Tibial nerve (tissue), 4 donors: ENCODE results near the gene ELAVL4. TPM values are rescaled to one million over a fixed set of nuclear protein-coding genes. Genes with fewer than 3 reads are reported as not detected.

Experiments used
- DNase-seq, 2 donors: peaks; one replicate each; pipeline ENCODE4 v3.0.0-alpha.2; 2019; ENCODE audit warnings: low spot score in 2 of 2
- H3K27ac ChIP-seq, 4 donors: fragments of 200-600 bp; sonication (generic) in 3 of 4; one replicate each; pipeline ENCODE4 v1.5.1; 2017 to 2019; ENCODE audit warnings: mild to moderate bottlenecking in 1 of 4
- H3K27me3 ChIP-seq, 2 donors: fragments of 200-600 bp; sonication (generic) in 1 of 2; one replicate each; pipeline versions ENCODE4 v1.5.1 to v1.6.0; 2017 to 2019
- H3K36me3 ChIP-seq, 3 donors: fragments of 200-600 bp; sonication (generic); one replicate each; pipeline ENCODE4 v1.5.1; 2018 to 2019
- H3K4me1 ChIP-seq, 4 donors: fragments of 200-600 bp; sonication (generic) in 3 of 4; one replicate each; pipeline ENCODE4 v1.5.1; 2017 to 2019
- H3K4me3 ChIP-seq, 4 donors: fragments of 200-600 bp; sonication (generic) in 3 of 4; one replicate each; pipeline ENCODE4 v1.5.1; 2017 to 2019; ENCODE audit warnings: mild to moderate bottlenecking in 1 of 4, moderate library complexity in 1 of 4
- H3K9me3 ChIP-seq, 4 donors: fragments of 200-600 bp; sonication (generic) in 3 of 4; one replicate each; pipeline ENCODE4 v1.5.1; 2017 to 2019
- EP300 ChIP-seq, 2 donors: sonication (generic); formaldehyde crosslinking; IDR thresholded peaks; one replicate each; pipeline ENCODE4 v1.6.1; 2017; ENCODE audit warnings: antibody characterized with exemption in 2 of 2, mild to moderate bottlenecking in 1 of 2
- POLR2A ChIP-seq, 2 donors: fragments of 450-650 bp; IDR thresholded peaks; one replicate each; pipeline ENCODE4 v1.6.1; 2017; ENCODE audit warnings: antibody characterized with exemption in 2 of 2, mild to moderate bottlenecking in 2 of 2, moderate library complexity in 2 of 2
- WGBS, 2 donors: methylation state at CpG; one replicate each; pipeline ENCODE4 v1.1.5; 2018; 5-methylcytosine and 5-hydroxymethylcytosine counted together
- total RNA-seq, 4 donors: library from RNA; depleted of rRNA; stranded (reverse); fragments of >200 nt; gene quantifications; one replicate each; pipeline ENCODE4 v1.1.0, GENCODE V29; 2016
- TF ChIP-seq, protein P1 (sequence below), 5 experiments: fragments of 200-600 bp in 3 of 5; fragments of 450-650 bp in 2 of 5; sonication (generic) in 3 of 5; IDR thresholded peaks; one replicate each; pipeline ENCODE4 v1.5.1; 2016 to 2019; ENCODE audit warnings: antibody characterized with exemption in 5 of 5, mild to moderate bottlenecking in 3 of 5, moderate library complexity in 2 of 5

The ELAVL4 gene
- total RNA-seq, 4 donors from 2014 or later = not detected

- no peak overlapping the region for H3K27ac ChIP-seq
- H3K4me3 ChIP-seq = no peak overlapping the region
- H3K27me3 ChIP-seq = no peaks in the 10 kb centered on the region
- H3K9me3 ChIP-seq = no peaks in the 10 kb centered on the region
- no peak for DNase-seq
- TF ChIP-seq EP300 (IDR thresholded peaks at IDR 0.05) (no peak), POLR2A (IDR thresholded peaks at IDR 0.05) (no peak)
- TF ChIP-seq, protein P1, sequence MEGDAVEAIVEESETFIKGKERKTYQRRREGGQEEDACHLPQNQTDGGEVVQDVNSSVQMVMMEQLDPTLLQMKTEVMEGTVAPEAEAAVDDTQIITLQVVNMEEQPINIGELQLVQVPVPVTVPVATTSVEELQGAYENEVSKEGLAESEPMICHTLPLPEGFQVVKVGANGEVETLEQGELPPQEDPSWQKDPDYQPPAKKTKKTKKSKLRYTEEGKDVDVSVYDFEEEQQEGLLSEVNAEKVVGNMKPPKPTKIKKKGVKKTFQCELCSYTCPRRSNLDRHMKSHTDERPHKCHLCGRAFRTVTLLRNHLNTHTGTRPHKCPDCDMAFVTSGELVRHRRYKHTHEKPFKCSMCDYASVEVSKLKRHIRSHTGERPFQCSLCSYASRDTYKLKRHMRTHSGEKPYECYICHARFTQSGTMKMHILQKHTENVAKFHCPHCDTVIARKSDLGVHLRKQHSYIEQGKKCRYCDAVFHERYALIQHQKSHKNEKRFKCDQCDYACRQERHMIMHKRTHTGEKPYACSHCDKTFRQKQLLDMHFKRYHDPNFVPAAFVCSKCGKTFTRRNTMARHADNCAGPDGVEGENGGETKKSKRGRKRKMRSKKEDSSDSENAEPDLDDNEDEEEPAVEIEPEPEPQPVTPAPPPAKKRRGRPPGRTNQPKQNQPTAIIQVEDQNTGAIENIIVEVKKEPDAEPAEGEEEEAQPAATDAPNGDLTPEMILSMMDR (IDR thresholded peaks at IDR 0.05) = no peak
- H3K4me1 ChIP-seq = no peaks in the 10 kb centered on the region
- WGBS, 2 donors = 72 to 86% methylated on average over 1 of the region's 1 CpG
- H3K36me3 ChIP-seq = no peaks in the 10 kb centered on the region
Measured at GRCh38 chr1:50148142-50148923, 39.6 kb downstream of the ELAVL4 start.

- WGBS, 2 donors = 50 to 54% methylated on average over 3 of the region's 3 CpGs
- no peaks in the 10 kb centered on the region for H3K36me3 ChIP-seq
- TF ChIP-seq, protein P1 (IDR thresholded peaks at IDR 0.05) = no peak
- TF ChIP-seq POLR2A (IDR thresholded peaks at IDR 0.05) (no peak), EP300 (IDR thresholded peaks at IDR 0.05) (no peak)
Measured at GRCh38 chr1:50152236-50152635, 43.5 kb downstream of the ELAVL4 start.

GRCh38 chr1:50155541-50155940 lies 46.8 kb downstream of the ELAVL4 start:
- Histone ChIP-seq H3K9me3 (no peaks in the 10 kb centered on the region), H3K36me3 (no peaks in the 10 kb centered on the region), H3K4me3 (no peak overlapping the region), H3K27me3 (no peaks in the 10 kb centered on the region), H3K27ac (no peak overlapping the region), H3K4me1 (no peaks in the 10 kb centered on the region)
- no peak for TF ChIP-seq POLR2A (IDR thresholded peaks at IDR 0.05)
- TF ChIP-seq, protein P1 (IDR thresholded peaks at IDR 0.05) = no peak
- no peak for TF ChIP-seq EP300 (IDR thresholded peaks at IDR 0.05)
- DNase-seq = no peak
- 53 to 67% methylated on average over 3 of the region's 3 CpGs for WGBS, 2 donors

More at GRCh38 chr1:50152236-50152635, 43.5 kb downstream of the ELAVL4 start:
- Histone ChIP-seq H3K4me3 (no peak overlapping the region), H3K9me3 (no peaks in the 10 kb centered on the region), H3K27me3 (no peaks in the 10 kb centered on the region), H3K4me1 (no peaks in the 10 kb centered on the region), H3K27ac (no peak overlapping the region)
- no peak for DNase-seq

- H3K27me3 ChIP-seq = no peaks in the 10 kb centered on the region
Measured at GRCh38 chr1:50156241-50157010, 47.7 kb downstream of the ELAVL4 start.

More at GRCh38 chr1:50156241-50157010, 47.7 kb downstream of the ELAVL4 start:
- no peak overlapping the region for H3K27ac ChIP-seq
- H3K4me1 ChIP-seq = no peaks in the 10 kb centered on the region
- TF ChIP-seq POLR2A (IDR thresholded peaks at IDR 0.05) = no peak
- no peak for TF ChIP-seq EP300 (IDR thresholded peaks at IDR 0.05)
- TF ChIP-seq, protein P1 (IDR thresholded peaks at IDR 0.05) = no peak
- H3K36me3 ChIP-seq = no peaks in the 10 kb centered on the region
- H3K4me3 ChIP-seq = no peak overlapping the region
- WGBS, 2 donors = 85 to 90% methylated on average over 7 of the region's 7 CpGs
- no peaks in the 10 kb centered on the region for H3K9me3 ChIP-seq
- DNase-seq = no peak
